Ascending aorta (tissue), 2 donors: ENCODE measurements around the gene KCNQ1OT1. TPM values are rescaled to one million over a fixed set of nuclear protein-coding genes. Genes with fewer than 3 reads are reported as not detected.

Source experiments
- DNase-seq, 2 donors: peaks; one replicate each; pipeline ENCODE4 v3.0.0-alpha.2; 2019; ENCODE audit warnings: low spot score in 2 of 2
- H3K27ac ChIP-seq, 2 donors: fragments of 200-600 bp; sonication (generic); one replicate each; pipeline ENCODE4 v1.5.1; 2016 to 2017; ENCODE audit warnings: mild to moderate bottlenecking in 1 of 2
- H3K27me3 ChIP-seq: fragments of 200-600 bp; sonication (generic); one replicate; pipeline ENCODE4 v1.5.1; 2017
- H3K36me3 ChIP-seq, 2 donors: fragments of 200-600 bp; sonication (generic); one replicate each; pipeline ENCODE4 v1.5.1; 2016
- H3K4me1 ChIP-seq, 2 donors: fragments of 200-600 bp; sonication (generic); one replicate each; pipeline ENCODE4 v1.5.1; 2016 to 2017; ENCODE audit warnings: mild to moderate bottlenecking in 1 of 2
- H3K4me3 ChIP-seq, 2 donors: fragments of 200-600 bp; sonication (generic); one replicate each; pipeline ENCODE4 v1.5.1; 2016 to 2017; ENCODE audit warnings: mild to moderate bottlenecking in 1 of 2
- H3K9me3 ChIP-seq, 2 donors: fragments of 200-600 bp; sonication (generic); one replicate each; pipeline ENCODE4 v1.5.1; 2016
- intact Hi-C: fragments of 100-400 bp; cut with DNase I; formaldehyde crosslinking; loops from one replicate; pipeline ENCODE4 v1.15.1; 2023
- total RNA-seq: library from RNA; depleted of rRNA; stranded (reverse); fragments of >200 nt; gene quantifications from one replicate; pipeline ENCODE4 v1.1.0, GENCODE V29; 2016
- TF ChIP-seq, protein P1 (sequence below), 3 experiments: fragments of 200-600 bp in 2 of 3; fragments of 450-650 bp in 1 of 3; sonication (generic) in 2 of 3; IDR thresholded peaks; one replicate each; pipeline ENCODE4 v1.5.1; 2016 to 2019; ENCODE audit warnings: antibody characterized with exemption in 3 of 3, mild to moderate bottlenecking in 1 of 3, moderate library complexity in 1 of 3

KCNQ1OT1 gene
- total RNA-seq, 1 donor from 2014 or later = 1.5 TPM

- no peak overlapping the region for H3K27ac ChIP-seq
- DNase-seq = peak in 1 of 2 donors; percentile 56
- TF ChIP-seq, protein P1, sequence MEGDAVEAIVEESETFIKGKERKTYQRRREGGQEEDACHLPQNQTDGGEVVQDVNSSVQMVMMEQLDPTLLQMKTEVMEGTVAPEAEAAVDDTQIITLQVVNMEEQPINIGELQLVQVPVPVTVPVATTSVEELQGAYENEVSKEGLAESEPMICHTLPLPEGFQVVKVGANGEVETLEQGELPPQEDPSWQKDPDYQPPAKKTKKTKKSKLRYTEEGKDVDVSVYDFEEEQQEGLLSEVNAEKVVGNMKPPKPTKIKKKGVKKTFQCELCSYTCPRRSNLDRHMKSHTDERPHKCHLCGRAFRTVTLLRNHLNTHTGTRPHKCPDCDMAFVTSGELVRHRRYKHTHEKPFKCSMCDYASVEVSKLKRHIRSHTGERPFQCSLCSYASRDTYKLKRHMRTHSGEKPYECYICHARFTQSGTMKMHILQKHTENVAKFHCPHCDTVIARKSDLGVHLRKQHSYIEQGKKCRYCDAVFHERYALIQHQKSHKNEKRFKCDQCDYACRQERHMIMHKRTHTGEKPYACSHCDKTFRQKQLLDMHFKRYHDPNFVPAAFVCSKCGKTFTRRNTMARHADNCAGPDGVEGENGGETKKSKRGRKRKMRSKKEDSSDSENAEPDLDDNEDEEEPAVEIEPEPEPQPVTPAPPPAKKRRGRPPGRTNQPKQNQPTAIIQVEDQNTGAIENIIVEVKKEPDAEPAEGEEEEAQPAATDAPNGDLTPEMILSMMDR (IDR thresholded peaks at IDR 0.05) = no peak
- no peaks in the 10 kb centered on the region for H3K4me1 ChIP-seq
- no peak overlapping the region for H3K4me3 ChIP-seq
- no peaks in the 10 kb centered on the region for H3K9me3 ChIP-seq
- H3K27me3 ChIP-seq = no peaks in the 10 kb centered on the region
- no peaks in the 10 kb centered on the region for H3K36me3 ChIP-seq
- intact Hi-C loops = no loop called here
These were observed 125.0 kb downstream of the KCNQ1OT1 start for GRCh38 chr11:2574553-2575535.

DNA sequence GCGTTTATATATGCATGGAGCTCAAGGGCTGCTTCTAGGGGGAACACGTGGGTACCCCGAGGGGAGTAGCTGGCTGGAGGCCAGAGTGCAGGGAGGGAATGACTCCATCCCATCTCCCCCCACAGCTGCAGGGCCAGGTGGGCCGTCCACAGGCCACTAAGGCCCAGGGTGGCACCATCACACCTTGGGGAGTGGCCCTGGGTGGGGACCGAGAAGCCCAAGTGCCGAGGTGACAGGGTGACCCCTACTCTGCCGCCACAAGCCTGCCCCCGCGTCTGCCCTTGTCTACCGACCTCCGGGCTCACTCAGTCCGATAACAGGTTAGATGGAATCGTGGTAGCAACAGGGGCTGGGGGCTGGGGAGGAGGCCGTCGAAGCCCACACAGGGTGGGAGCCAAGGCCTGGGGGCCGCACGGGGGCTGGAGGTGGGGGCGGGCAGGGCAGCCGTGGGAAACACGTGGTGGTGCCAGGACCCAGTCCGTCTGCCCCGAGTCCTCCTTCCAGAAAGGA lies 125.7 kb downstream of the KCNQ1OT1 start:
- peak; percentile 4 to 60 for DNase-seq

DNA sequence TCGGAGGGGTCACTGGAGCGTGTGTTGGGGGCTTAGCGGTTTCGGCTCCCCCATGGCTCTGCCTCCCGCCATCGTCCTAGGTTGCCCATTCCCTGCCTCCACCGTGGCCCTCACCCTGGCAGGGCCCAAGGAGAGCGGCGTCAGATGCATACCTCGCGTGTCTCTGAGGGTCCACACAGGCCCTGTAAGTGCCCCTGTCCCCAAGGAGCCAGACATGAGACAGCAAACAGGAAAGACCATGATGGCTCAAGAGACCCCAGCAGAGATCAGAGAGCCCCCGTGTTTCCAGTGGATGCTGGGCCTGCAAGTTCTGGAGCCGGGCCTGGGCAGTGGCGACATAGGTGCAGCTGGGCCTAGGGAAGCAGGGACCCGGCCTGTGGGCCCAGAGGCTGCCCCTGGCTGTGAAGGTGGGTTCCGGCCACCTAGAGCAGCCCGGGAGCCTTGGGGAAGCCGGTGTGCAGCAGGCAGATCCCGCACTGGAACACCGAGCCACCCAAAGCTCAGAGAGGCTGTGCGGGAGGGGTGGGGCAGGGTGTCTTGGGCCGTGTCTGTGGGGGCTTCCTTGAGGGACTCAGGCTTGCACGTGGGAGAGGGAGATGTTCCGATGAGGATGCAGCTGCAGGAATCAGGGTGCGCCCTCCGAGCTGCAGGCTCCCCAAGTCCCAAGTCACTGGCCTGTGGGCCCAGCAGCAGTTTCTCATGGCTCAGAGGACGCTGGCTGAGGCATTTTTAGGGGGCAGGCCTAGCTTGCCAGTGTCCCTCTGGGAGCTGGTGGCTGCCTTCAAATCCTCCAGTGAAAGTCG lies 126.4 kb downstream of the KCNQ1OT1 start:
- Histone ChIP-seq H3K36me3 (no peaks in the 10 kb centered on the region), H3K9me3 (no peaks in the 10 kb centered on the region), H3K4me1 (no peaks in the 10 kb centered on the region), H3K4me3 (no peak overlapping the region), H3K27me3 (no peaks in the 10 kb centered on the region), H3K27ac (no peak overlapping the region)
- intact Hi-C loops = no loop called here
- TF ChIP-seq, protein P1 (IDR thresholded peaks at IDR 0.05) = no peak
- no peak for DNase-seq

More for the DNA sequence above, 125.7 kb downstream of the KCNQ1OT1 start:
- Histone ChIP-seq H3K27ac (no peak overlapping the region), H3K27me3 (no peaks in the 10 kb centered on the region), H3K4me1 (no peaks in the 10 kb centered on the region), H3K4me3 (no peak overlapping the region), H3K9me3 (no peaks in the 10 kb centered on the region), H3K36me3 (no peaks in the 10 kb centered on the region)
- TF ChIP-seq, protein P1 (IDR thresholded peaks at IDR 0.05) = no peak
- intact Hi-C loops = no loop called here

GRCh38 chr11:2572491-2573239 lies 127.1 kb downstream of the KCNQ1OT1 start:
- H3K27me3 ChIP-seq = no peaks in the 10 kb centered on the region
- no peak overlapping the region for H3K27ac ChIP-seq
- TF ChIP-seq, protein P1 (IDR thresholded peaks at IDR 0.05) = no peak
- DNase-seq = no peak
- no peaks in the 10 kb centered on the region for H3K36me3 ChIP-seq
- intact Hi-C loops = no loop called here
- H3K9me3 ChIP-seq = no peaks in the 10 kb centered on the region
- no peaks in the 10 kb centered on the region for H3K4me1 ChIP-seq
- no peak overlapping the region for H3K4me3 ChIP-seq
